ENCODE measurements around the gene MCM6. TPM values are rescaled to one million over a fixed set of nuclear protein-coding genes. Genes with fewer than 3 reads are reported as not detected.

Gene MCM6
- 9.4 and 11.1 TPM in 2 replicates for total RNA-seq

DNA sequence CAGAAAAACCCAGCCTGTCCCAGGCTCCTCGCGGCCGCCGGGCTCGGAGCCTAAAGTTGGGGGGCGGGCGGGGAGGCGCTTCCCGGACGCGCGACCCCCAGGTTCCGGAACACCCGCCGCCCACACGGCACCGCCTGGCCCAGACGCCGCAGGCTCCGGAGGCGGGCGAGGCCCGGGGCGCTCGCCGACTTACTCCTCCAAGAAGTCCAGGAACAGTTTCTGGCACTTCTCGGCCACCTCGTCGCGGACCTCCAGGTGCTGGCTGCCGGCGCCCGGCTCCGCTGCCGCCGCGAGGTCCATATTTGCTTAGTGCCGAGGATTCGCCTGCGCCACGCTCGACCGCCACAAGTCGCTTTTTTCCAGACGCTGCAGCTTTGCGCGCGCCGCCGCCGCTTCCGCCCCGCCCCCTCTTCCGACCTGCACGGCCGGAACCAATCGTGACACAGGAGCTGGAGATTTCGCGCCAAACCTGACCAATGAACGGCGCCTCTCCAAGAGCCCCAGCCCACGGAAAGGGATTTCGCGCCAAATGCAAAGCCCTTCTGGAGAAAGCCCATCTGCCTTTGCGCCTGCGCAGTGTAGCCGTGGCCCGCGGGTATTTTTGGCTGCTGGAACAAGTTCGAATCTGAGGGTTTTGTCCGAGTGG lies at the start of gene MCM6:
Gene MCM6, minus strand, starts transcription at position 378 of the 646 bp plus-strand sequence. Its CDS starts 78 bp downstream, at position 300.
- TF ChIP-seq, protein P1, sequence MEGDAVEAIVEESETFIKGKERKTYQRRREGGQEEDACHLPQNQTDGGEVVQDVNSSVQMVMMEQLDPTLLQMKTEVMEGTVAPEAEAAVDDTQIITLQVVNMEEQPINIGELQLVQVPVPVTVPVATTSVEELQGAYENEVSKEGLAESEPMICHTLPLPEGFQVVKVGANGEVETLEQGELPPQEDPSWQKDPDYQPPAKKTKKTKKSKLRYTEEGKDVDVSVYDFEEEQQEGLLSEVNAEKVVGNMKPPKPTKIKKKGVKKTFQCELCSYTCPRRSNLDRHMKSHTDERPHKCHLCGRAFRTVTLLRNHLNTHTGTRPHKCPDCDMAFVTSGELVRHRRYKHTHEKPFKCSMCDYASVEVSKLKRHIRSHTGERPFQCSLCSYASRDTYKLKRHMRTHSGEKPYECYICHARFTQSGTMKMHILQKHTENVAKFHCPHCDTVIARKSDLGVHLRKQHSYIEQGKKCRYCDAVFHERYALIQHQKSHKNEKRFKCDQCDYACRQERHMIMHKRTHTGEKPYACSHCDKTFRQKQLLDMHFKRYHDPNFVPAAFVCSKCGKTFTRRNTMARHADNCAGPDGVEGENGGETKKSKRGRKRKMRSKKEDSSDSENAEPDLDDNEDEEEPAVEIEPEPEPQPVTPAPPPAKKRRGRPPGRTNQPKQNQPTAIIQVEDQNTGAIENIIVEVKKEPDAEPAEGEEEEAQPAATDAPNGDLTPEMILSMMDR (IDR thresholded peaks at IDR 0.05; ENCODE audit: insufficient read depth, low read length, poor library complexity, severe bottlenecking) = no peak
- DNase-seq (ENCODE audit: low read depth) = peak; percentile 97

DNA sequence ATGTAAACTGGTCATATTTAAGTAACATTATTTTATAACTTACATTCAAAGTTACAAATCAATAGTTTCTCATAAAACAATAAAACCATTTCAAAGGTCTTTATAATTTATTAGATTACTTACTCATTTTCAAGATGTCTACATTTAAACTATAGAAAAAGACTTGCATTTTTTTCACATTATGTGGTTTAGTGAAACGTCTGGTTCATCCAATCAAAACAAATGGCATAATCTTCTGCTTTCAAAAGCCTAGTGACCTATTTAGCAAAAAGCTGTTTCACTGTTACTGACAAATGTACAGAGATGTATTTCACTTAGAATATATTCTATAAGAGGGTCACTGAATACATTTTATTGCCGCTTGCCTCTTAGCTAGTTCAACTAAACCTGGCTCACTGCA lies 49.3 kb upstream of the MCM6 start:
- Histone ChIP-seq H3K27me3 (ENCODE audit: control insufficient read depth, insufficient read depth, low read length) (no peaks in the 10 kb centered on the region), H3K36me3 (ENCODE audit: control insufficient read depth, insufficient read depth, low read length) (no peaks in the 10 kb centered on the region)
- TF ChIP-seq, protein P1 (IDR thresholded peaks at IDR 0.05; ENCODE audit: insufficient read depth, low read length, poor library complexity, severe bottlenecking) = no peak

More for the DNA sequence above, at the start of gene MCM6:
- no peaks in the 10 kb centered on the region for H3K36me3 ChIP-seq (ENCODE audit: control insufficient read depth, insufficient read depth, low read length)
- H3K4me3 ChIP-seq (ENCODE audit: low read depth, low read length) = peak within 1 kb of the TSS; percentile 77
- H3K27me3 ChIP-seq (ENCODE audit: control insufficient read depth, insufficient read depth, low read length) = no peaks in the 10 kb centered on the region

DNA sequence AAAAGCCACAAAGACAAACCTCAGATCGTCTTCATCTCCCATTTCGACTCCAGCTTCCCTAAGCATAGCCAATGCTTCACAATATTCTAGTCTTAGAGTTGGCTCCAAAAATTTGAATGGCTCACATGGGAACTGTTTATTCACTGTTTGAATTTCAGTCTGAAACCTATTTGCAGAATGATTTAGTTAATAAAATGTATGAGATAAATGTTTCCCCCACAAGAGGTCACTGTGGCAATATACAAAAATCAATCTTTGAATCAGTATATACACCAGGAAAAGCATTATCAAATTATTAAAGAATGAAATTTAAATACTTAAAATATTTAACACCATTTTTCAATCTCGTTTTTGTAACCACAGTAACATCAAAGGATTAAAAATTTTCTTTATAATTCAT lies 40.0 kb upstream of the MCM6 start:
- no peaks in the 10 kb centered on the region for H3K27me3 ChIP-seq (ENCODE audit: control insufficient read depth, insufficient read depth, low read length)
- peak; percentile 4 for DNase-seq (ENCODE audit: low read depth)
- no peak overlapping the region for H3K4me3 ChIP-seq (ENCODE audit: low read depth, low read length)
- TF ChIP-seq, protein P1 (IDR thresholded peaks at IDR 0.05; ENCODE audit: insufficient read depth, low read length, poor library complexity, severe bottlenecking) = no peak
- H3K36me3 ChIP-seq (ENCODE audit: control insufficient read depth, insufficient read depth, low read length) = no peaks in the 10 kb centered on the region

More for the DNA sequence above, 49.3 kb upstream of the MCM6 start:
- no peak for DNase-seq (ENCODE audit: low read depth)
- no peak overlapping the region for H3K4me3 ChIP-seq (ENCODE audit: low read depth, low read length)

DNA sequence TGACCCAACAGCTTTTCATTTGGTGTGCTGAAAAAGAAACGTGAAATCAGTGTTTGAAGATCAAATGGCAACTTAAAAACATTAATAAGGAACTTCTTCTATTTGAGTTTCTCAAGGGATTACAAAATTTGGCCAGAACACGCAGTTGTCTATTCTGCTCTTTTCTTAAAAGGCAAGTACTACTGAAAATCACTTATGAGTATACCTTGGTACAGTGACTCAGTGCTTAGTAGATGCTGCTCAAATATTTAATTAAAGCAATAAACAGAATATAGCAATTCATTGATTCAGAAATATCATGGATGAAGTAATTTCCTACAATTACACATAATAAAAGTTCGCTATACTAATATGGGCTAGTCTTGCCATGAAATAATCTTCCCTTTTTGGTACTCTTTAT lies 38.2 kb upstream of the MCM6 start:
- no peaks in the 10 kb centered on the region for H3K36me3 ChIP-seq (ENCODE audit: control insufficient read depth, insufficient read depth, low read length)
- TF ChIP-seq, protein P1 (IDR thresholded peaks at IDR 0.05; ENCODE audit: insufficient read depth, low read length, poor library complexity, severe bottlenecking) = no peak
- no peaks in the 10 kb centered on the region for H3K27me3 ChIP-seq (ENCODE audit: control insufficient read depth, insufficient read depth, low read length)
- no peak for DNase-seq (ENCODE audit: low read depth)
- H3K4me3 ChIP-seq (ENCODE audit: low read depth, low read length) = no peak overlapping the region

DNA sequence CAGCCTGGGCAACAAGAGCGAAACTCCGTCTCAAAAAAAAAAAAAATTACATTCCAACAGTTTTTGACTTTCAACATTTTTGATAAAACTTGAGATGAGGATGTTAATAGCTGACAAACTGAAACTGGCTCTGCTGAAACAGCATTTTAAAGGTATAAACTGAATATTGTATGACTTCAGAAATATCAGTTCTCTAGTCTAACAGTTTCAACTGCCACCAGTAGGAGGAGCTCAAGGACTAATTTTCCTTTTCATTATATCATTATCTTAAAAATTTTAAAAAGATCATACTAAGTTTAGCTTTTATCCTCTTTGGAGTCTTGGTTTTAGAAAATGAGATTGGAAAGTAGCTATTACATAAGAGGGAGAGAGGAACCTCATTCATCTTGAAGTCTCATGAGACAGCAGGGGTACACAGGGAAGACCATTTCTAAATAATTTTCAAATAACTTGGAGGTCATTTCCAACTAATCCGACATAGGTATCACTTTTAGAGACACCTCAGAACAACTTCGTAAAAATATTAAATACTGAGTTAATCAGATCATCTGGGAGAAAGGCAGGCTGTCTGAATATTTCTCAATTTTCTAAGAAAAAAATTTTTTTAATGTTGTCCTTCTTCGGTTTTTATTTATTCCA lies 37.6 kb upstream of the MCM6 start:
- Histone ChIP-seq H3K27me3 (ENCODE audit: control insufficient read depth, insufficient read depth, low read length) (no peaks in the 10 kb centered on the region), H3K36me3 (ENCODE audit: control insufficient read depth, insufficient read depth, low read length) (no peaks in the 10 kb centered on the region), H3K4me3 (ENCODE audit: low read depth, low read length) (no peak overlapping the region)
- TF ChIP-seq, protein P1 (IDR thresholded peaks at IDR 0.05; ENCODE audit: insufficient read depth, low read length, poor library complexity, severe bottlenecking) = peak; percentile 59
- DNase-seq (ENCODE audit: low read depth) = no peak
